Chondrocyte (in vitro differentiated cells): ENCODE data around the gene FH. TPM values are rescaled to one million over a fixed set of nuclear protein-coding genes. Genes with fewer than 3 reads are reported as not detected.

Experiments used
- DNase-seq: peaks from one replicate; pipeline ENCODE4 v3.0.0; 2021; ENCODE audit warnings: mixed read lengths, low spot score
- H3K27ac Mint-ChIP-seq: one replicate; pipeline ENCODE4 v1.8.0; 2021; ENCODE audit warnings: mild to moderate bottlenecking, moderate library complexity, mixed read lengths; ENCODE audit not compliant: unreplicated experiment
- H3K27me3 Mint-ChIP-seq: 2 replicates; pipeline ENCODE4 v1.8.0; 2021; ENCODE audit warnings: low read depth, mixed read lengths
- H3K36me3 Mint-ChIP-seq: 2 replicates; pipeline ENCODE4 v1.8.0; 2021; ENCODE audit warnings: low read depth, mixed read lengths
- H3K4me1 Mint-ChIP-seq: 2 replicates; pipeline ENCODE4 v1.8.0; 2021; ENCODE audit warnings: low read depth, mild to moderate bottlenecking, mixed read lengths
- H3K4me3 Mint-ChIP-seq: one replicate; pipeline ENCODE4 v1.8.0; 2021; ENCODE audit warnings: mild to moderate bottlenecking, moderate library complexity, mixed read lengths; ENCODE audit not compliant: unreplicated experiment
- H3K9me3 Mint-ChIP-seq: 2 replicates; pipeline ENCODE4 v1.8.0; 2021; ENCODE audit warnings: low read depth, mixed read lengths
- CTCF ChIP-seq: fragments of 200-600 bp; sonication (generic); IDR thresholded peaks from 2 replicates; pipeline ENCODE4 v1.5.0; 2021; ENCODE audit warnings: antibody characterized with exemption, mild to moderate bottlenecking, moderate library complexity
- total RNA-seq: library from RNA; stranded (reverse); gene quantifications from 3 replicates; pipeline ENCODE4 v1.2.1, GENCODE V29; 2021

Gene FH
- total RNA-seq, 1 donor from 2014 or later: 57.9 TPM

GRCh38 chr1:241532162-241532531 is 12.6 kb upstream of the FH start, which contains the start of gene KMO:
TSS of gene KMO (plus strand) at chr1:241532378. CDS start at chr1:241532445, 67 bp downstream.
- no peak for TF ChIP-seq CTCF
- H3K27ac Mint-ChIP-seq: peak within 1 kb of the TSS; percentile 84
- peak within 1 kb of the TSS; percentile 83 for H3K4me3 Mint-ChIP-seq
- no peaks in the 10 kb centered on the region for H3K36me3 Mint-ChIP-seq
- peaks cover 26% of the 10 kb centered on the region for H3K27me3 Mint-ChIP-seq
- DNase-seq: no peak
- no peaks in the 10 kb centered on the region for H3K9me3 Mint-ChIP-seq
- peaks cover 14% of the 10 kb centered on the region for H3K4me1 Mint-ChIP-seq

- Mint-ChIP-seq H3K4me1 (peaks cover 14% of the 10 kb centered on the region), H3K27ac (peak overlapping the region; percentile 84), H3K36me3 (no peaks in the 10 kb centered on the region), H3K4me3 (peak overlapping the region; percentile 83), H3K27me3 (peaks cover 23% of the 10 kb centered on the region), H3K9me3 (no peaks in the 10 kb centered on the region)
- peak; percentile 91 for TF ChIP-seq CTCF
- DNase-seq: no peak
These were observed 11.9 kb upstream of the FH start for GRCh38 chr1:241531195-241532161.

GRCh38 chr1:241527146-241527545 is 7.6 kb upstream of the FH start:
- Mint-ChIP-seq H3K9me3 (no peaks in the 10 kb centered on the region), H3K27me3 (peaks cover 36% of the 10 kb centered on the region), H3K36me3 (peaks cover 1% of the 10 kb centered on the region), H3K27ac (no peak overlapping the region), H3K4me1 (peaks cover 13% of the 10 kb centered on the region), H3K4me3 (no peak overlapping the region)
- no peak for TF ChIP-seq CTCF
- no peak for DNase-seq

GRCh38 chr1:241525026-241525425 is 5.5 kb upstream of the FH start:
- DNase-seq: no peak
- H3K36me3 Mint-ChIP-seq: peaks cover 1% of the 10 kb centered on the region
- no peak overlapping the region for H3K4me3 Mint-ChIP-seq
- no peaks in the 10 kb centered on the region for H3K4me1 Mint-ChIP-seq
- H3K27me3 Mint-ChIP-seq: peaks cover 38% of the 10 kb centered on the region
- no peaks in the 10 kb centered on the region for H3K9me3 Mint-ChIP-seq
- no peak overlapping the region for H3K27ac Mint-ChIP-seq
- no peak for TF ChIP-seq CTCF

- Mint-ChIP-seq H3K27me3 (peaks cover 30% of the 10 kb centered on the region), H3K36me3 (peaks cover 1% of the 10 kb centered on the region), H3K9me3 (no peaks in the 10 kb centered on the region), H3K27ac (no peak overlapping the region), H3K4me1 (peaks cover 19% of the 10 kb centered on the region), H3K4me3 (no peak overlapping the region)
- no peak for TF ChIP-seq CTCF
- DNase-seq: no peak
These were observed 2.2 kb upstream of the FH start for GRCh38 chr1:241521718-241522117.
